ELR (cell line): ENCODE results near the gene SPG11.
"Not testable (repeated sequence)": the region's sequence is repeated elsewhere in the genome, so short reads cannot be mapped to it uniquely, and the experiment has no call there.

Source experiments
- DNase-seq: peaks from one replicate; pipeline ENCODE4 v3.0.0-alpha.2; 2015; ENCODE audit warnings: low read depth

SPG11 gene

DNA sequence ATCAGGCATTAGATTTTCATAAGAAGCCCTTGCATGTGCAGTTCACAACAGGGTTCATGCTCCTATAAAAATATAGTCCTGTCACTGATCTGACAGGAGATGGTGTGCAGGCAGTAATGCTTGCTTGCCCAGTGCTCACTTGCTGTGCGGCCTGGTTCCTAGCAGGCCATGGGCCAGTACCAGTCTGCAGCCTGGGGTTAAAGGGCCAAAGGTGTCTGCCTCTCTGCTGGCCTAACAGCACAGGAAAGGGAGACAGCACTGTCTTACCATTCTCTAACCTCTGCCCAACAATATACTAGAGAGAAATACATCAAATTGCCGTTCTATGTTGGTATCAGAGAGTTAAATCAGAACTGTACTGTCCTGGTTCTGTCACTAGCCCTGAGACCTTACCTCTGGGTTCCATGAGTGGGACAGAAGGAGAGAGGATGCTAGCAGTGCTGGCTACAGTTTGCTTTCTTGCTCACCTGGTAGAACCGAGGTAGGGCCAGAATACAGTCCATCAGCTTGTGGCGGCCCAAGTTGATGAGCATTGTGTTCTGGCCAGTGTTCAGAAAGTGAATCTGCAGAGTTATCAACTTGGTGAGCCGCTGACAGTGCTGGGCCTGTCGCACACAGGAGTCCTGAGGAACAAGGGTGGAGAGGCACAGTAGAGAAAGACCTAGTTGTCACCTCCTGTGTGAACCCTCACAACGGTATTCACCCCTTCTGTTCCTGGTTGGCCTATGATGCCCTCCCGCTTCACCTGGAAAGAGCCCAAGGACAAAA is 97.9 kb downstream of the SPG11 start:
- DNase-seq, result no peak

- DNase-seq, result not testable (repeated sequence)
Measured at GRCh38 chr15:44560926-44561325, 102.5 kb downstream of the SPG11 start.

DNA sequence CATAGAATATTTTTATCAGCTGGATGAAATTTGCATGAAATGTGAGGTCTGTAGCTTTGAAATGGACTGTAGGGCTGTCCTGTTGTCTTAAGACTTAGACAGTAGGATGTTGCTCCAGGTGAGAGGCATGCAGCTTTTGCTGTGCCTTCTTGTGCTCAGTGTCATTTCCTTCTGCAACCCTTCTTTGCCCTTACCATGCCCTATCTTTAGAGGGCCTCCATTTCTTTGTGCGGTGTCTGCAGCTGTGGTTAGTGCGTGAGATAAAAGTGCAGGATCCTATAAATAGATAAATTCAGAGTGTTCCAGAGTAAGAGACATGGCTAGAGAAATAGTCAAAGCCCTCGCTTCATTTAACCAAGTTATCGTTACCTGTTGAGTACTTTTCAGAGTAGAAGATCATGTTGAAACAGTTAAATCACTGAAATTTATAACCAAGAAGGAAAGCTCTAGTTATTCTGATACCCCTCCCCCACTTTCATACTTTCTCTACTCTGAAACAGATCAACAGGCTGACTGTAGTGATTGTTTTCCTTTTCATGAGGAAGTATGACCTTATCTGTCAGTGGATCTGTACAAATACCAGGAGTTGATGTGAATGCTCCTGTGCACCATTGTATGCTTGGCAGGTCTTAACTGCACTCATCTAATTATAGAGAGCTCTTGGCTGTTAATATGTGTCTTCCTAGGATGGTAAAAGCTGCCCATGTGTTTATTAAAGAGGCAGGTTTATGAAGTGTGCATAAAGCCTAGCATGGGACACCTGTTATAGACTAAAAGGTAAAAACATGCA is 108.3 kb downstream of the SPG11 start:
- DNase-seq, result no peak

GRCh38 chr15:44550734-44551133 is 112.7 kb downstream of the SPG11 start:
- DNase-seq, result no peak

DNA sequence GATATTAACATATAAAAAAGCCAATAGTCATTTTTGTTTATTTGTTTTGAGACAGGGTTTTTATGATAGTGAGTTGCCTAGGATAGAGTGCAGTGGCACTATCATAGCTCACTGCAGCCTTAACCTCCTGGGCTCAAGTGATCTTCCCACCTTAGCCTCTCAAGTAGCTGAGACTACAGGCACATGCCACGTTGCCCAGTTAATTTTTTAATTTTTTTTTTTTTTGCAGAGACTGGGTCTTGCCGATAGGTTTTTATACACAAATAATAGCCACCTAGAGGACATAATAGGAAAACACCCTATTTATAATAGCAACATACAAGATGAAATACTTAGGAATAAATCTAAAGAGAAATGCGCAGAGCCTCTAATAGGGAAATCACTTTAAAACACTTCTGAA is 113.2 kb downstream of the SPG11 start:
- peak; percentile 75 for DNase-seq

GRCh38 chr15:44549152-44549551 is 114.3 kb downstream of the SPG11 start:
- not testable (repeated sequence) for DNase-seq

DNA sequence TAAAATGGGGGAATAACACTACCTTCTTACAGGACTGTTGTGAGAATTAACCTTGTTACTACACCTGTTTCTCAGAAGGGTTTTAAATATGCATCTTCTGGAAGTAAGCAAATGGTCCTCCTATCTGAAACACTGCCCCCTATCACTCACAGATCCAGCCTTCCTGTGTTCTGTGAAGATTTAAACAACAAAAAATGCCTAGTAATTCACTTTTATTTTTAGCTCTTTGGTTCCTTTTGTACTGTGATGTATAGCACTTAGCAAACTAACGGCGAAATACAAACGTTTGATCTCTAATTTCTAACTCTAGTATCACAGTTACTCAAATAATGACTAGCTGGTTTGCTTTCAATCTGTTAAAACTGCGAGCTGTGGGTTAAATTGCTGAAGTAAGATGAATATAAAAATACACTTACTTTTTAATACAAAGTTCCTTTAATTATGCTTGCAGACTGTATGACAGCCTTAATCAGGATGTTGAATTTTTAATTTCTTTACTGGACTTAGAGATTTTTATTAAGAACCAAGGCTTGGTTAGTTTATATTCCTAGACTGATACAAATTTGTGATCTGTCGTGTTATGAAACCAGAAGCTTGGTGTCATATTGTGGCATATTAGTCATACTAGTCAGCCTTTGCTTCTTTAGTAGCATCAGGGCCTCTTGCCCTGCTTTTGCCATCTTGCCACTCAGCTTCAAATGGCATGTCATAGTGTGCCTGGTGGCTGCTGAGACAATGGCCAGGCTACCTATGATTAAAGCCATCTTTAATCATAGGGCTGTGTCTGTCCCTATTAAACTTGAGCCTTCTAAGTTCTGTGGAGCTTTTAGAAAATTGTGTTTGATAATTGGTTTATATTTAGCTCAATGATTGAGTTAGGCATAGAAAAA is 117.3 kb downstream of the SPG11 start:
- DNase-seq, result peak; percentile 55

DNA sequence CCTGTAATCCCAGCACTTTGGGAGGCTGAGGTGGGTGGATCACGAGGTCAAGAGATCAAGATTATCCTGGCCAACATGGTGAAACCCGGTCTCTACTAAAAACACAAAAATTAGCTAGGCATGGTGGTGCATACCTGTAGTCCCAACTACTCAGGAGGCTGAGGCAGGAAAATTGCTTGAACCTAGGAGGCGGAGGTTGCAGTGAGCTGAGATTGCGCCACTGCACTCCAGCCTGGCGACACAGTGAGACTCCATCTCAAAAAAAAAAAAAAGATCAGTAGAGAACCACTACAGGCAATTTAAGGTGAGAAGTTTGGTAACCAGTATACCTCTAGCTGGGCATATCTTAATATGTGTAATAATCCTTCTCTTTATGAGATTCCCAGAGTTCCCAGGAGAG is 118.7 kb downstream of the SPG11 start:
- not testable (repeated sequence) for DNase-seq

- no peak for DNase-seq
Measured at GRCh38 chr15:44542596-44542995, 120.9 kb downstream of the SPG11 start.

GRCh38 chr15:44541282-44541958 is 122.0 kb downstream of the SPG11 start:
- DNase-seq, result peak; percentile 89

DNA sequence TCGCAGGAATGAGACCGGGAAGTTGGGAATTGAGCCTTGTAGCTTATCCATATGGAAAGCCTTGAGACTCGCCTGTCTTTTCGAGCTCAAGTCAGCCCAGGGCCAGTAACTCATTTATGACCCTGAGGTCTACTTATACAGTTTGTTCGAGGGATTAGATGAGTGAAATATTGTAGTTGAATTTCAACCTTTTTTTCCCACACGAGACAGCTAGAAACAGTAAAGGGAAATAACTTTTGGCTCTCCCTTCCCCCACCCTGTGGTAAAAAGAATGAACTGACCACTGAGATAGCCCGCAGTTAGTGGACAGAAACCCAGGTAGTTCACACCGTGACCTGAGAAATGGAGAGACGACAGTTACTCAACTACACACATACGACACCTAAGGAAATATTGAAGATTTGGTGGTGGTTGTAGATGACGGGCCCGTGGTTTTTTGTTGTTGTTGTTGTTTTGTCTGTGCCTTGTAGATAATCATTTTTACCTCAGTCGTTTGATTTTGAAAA is 125.7 kb downstream of the SPG11 start:
- no peak for DNase-seq

DNA sequence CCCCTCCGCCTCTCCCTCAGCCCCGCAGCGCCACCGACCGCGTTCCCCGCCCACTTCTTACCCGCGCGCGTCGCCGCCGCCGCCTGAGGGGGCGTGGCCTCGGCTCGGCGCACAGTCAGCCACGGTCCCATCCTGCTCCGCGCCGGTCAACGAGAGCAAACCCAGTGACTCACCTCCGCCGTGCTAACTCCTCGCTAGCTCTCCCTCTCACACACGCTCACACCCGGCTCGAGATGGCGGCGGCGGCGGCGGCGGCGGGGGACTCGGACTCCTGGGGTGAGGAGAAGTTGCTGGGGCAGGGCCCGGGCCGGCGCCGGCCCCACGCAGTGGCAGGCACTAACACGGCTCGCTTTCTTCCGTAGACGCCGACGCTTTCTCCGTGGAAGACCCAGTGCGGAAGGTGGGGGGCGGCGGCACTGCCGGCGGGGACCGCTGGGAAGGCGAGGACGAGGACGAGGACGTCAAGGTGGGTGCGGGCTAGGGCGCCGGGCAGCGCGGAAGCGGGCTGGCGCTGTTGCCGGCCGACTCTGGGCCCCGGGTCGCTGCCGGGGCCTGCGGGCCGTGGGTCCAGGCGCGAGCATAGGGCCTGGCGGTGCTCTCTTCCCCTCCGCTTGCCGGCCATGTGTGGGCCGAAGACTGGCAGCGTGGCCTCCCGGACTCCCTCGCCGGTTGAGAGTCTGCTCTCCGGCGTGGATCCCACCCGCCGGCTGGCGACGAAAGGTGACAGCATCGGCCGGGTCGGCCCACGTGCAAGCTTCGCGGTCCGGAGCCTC is 126.3 kb downstream of the SPG11 start, which contains the start of gene EIF3J:
Gene EIF3J (plus strand): TSS at position 186 of the 773 bp plus-strand sequence. CDS start 48 bp downstream, at position 234.
- DNase-seq, result peak; percentile 97

- peak; percentile 88 for DNase-seq
Measured at GRCh38 chr15:44536302-44536961, 127.0 kb downstream of the SPG11 start.

GRCh38 chr15:44535523-44536301 is 127.8 kb downstream of the SPG11 start:
- peak; percentile 45 for DNase-seq

DNA sequence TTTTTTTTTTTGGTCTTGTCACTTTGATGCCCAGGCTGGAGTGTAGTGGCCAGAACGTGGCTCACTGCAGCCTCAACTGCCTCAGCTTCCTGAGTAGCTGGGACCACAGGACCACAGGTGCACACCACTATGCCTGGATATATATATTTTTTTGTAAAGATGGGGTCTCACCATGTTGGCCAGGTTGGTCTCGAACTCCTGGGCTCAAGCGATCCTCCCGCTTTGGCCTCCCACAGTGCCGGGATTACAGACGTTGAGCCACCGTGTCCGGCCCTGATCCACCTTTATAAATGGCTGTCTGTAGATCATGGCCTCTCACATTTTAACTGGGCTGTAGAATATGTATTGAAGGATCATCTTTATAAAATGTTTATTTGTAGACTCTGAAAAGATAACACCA is 128.4 kb downstream of the SPG11 start:
- DNase-seq, result no peak

GRCh38 chr15:44532689-44533088 is 130.8 kb downstream of the SPG11 start:
- peak; percentile 25 for DNase-seq

GRCh38 chr15:44532275-44532674 is 131.2 kb downstream of the SPG11 start:
- DNase-seq, result not testable (repeated sequence)

- peak; percentile 17 for DNase-seq
Measured at GRCh38 chr15:44530653-44531052, 132.8 kb downstream of the SPG11 start.
